ENCODE data around the gene SLC35F1. TPM values are rescaled to one million over a fixed set of nuclear protein-coding genes. Genes with fewer than 3 reads are reported as not detected.

The SLC35F1 gene
- total RNA-seq, 1 experiment from 2014 or later = 4.3 TPM

- no peak overlapping the region for H3K23ac ChIP-seq (ENCODE audit: insufficient read length, low read depth, low read length)
- H2BK5ac ChIP-seq (ENCODE audit: insufficient read length, low read length) = no peak overlapping the region
- no peak overlapping the region for H3K4ac ChIP-seq (ENCODE audit: low read depth, low read length)
- Mint-ChIP-seq H3K27me3 (ENCODE audit: low read depth) (no peaks in the 10 kb centered on the region), H3K27ac (no peak overlapping the region), H3K4me1 (peaks cover 11 to 12% of the 10 kb centered on the region in 2 experiments), H3K36me3 (ENCODE audit: insufficient read depth in 1 of 3, low read depth in 3 of 3) (peaks cover 2 to 24% (median 12%) of the 10 kb centered on the region in 3 experiments; a peak in 6 of 7 replicates), H3K9me3 (peaks cover 17 to 22% of the 10 kb centered on the region in 2 experiments), H3K4me3 (no peak overlapping the region)
- no CpG with 5 or more reads among the region's 5 CpGs for WGBS (ENCODE audit: extremely low coverage, insufficient read length, low lambda C conversion rate)
- H4K5ac ChIP-seq (ENCODE audit: insufficient read length, low read depth, low read length) = no peak overlapping the region
- H2BK20ac ChIP-seq (ENCODE audit: low read depth, low read length, poor library complexity, severe bottlenecking) = no peak overlapping the region
- no peak for TF ChIP-seq CTCF (conservative IDR thresholded peaks at IDR 0.05)
- H2BK120ac ChIP-seq (ENCODE audit: low read depth, low read length, poor library complexity, severe bottlenecking) = no peak overlapping the region
- no peak overlapping the region for H3K9ac ChIP-seq (ENCODE audit: extremely low read depth, insufficient read length, low read length)
- DNase-seq = no peak
- H3K4me2 ChIP-seq (ENCODE audit: insufficient read depth, insufficient read length, low read length) = no peak overlapping the region
- H2AK5ac ChIP-seq (ENCODE audit: insufficient read length, low read length) = no peak overlapping the region
- H4K91ac ChIP-seq (ENCODE audit: insufficient read length, low read depth, low read length) = no peak overlapping the region
- no peak overlapping the region for H3T11ph ChIP-seq (ENCODE audit: low read length)
- H2AFZ ChIP-seq (ENCODE audit: low read length) = no peak overlapping the region
- H3K14ac ChIP-seq (ENCODE audit: insufficient read depth, low read length) = no peak overlapping the region
- no peaks in the 10 kb centered on the region for H3K79me2 ChIP-seq (ENCODE audit: insufficient read depth, low read length)
- no peaks in the 10 kb centered on the region for H3K23me2 ChIP-seq (ENCODE audit: insufficient read length, low read depth, low read length, poor library complexity, severe bottlenecking)
- H3K27ac ChIP-seq (ENCODE audit: insufficient read length, low read depth, low read length) = no peak overlapping the region
- H4K20me1 ChIP-seq (ENCODE audit: control insufficient read depth, insufficient read depth, insufficient read length) = no peaks in the 10 kb centered on the region
- H3K18ac ChIP-seq (ENCODE audit: insufficient read length, low read depth, low read length) = no peak overlapping the region
- no peaks in the 10 kb centered on the region for H3K79me1 ChIP-seq (ENCODE audit: insufficient read depth, low read depth, low read length, poor library complexity, severe bottlenecking)
- no peak overlapping the region for H4K8ac ChIP-seq (replicated peaks; ENCODE audit: insufficient read length, low read depth, low read length)
- no peak overlapping the region for H3K56ac ChIP-seq (ENCODE audit: insufficient read length, low read depth, low read length)
- H3K9me3 ChIP-seq (ENCODE audit: control insufficient read depth, low read depth, low read length) = peaks cover 13% of the 10 kb centered on the region
- no peak overlapping the region for H2BK15ac ChIP-seq (ENCODE audit: low read depth, low read length)
- H2BK12ac ChIP-seq (ENCODE audit: insufficient read length, low read depth, low read length) = no peak overlapping the region
- H3K27me3 ChIP-seq (ENCODE audit: insufficient read depth, low read length) = no peaks in the 10 kb centered on the region
- H3K4me1 ChIP-seq (ENCODE audit: insufficient read depth, low read length) = no peaks in the 10 kb centered on the region
These were observed 196.5 kb downstream of the SLC35F1 start for GRCh38 chr6:118103381-118104146.
